GM10248 (cell line): ENCODE measurements around the gene OVOL1.
A peak's percentile ranks its signal among the peaks of the same experiment; 100 is the strongest.

ENCODE experiments used
- CTCF ChIA-PET: fragments of 300-600 bp; sonication (Branson Sonifier 250); formaldehyde crosslinking; extraction: SDS; loops from one replicate; lab custom pipeline; 2021; ENCODE audit warnings: antibody characterized with exemption; lab: Yijun Ruan, JAX
- POLR2A ChIA-PET: fragments of 350-650 bp; sonication (Branson Sonifier 250); formaldehyde crosslinking; extraction: SDS; loops from one replicate; lab custom pipeline; 2020; ENCODE audit warnings: antibody characterized with exemption; lab: Yijun Ruan, JAX
- DNase-seq: peaks from one replicate; pipeline ENCODE4 v3.0.0; 2012; ENCODE audit errors: extremely low spot score
- CTCF ChIP-seq: IDR thresholded peaks from 2 replicates; pipeline ENCODE4 v1.5.1; 2012; ENCODE audit warnings: mild to moderate bottlenecking, low read depth; ENCODE audit errors: extremely low read depth, missing control alignments, control extremely low read depth

OVOL1 gene

GRCh38 chr11:65779919-65780769, 6.7 kb upstream of the OVOL1 start:
- ChIA-PET POLR2A (interaction anchor here (0.5 to 0.9 kb wide), 2 partner anchors 10 to 23 kb away, joined by 3 to 4 read pairs; no protein-coding TSS in a partner anchor), CTCF (interaction anchor here (0.6 to 11.1 kb wide), 68 partner anchors 10 to 274 kb away, joined by 3 to 145 read pairs (median 6); partner anchors contain the start of genes CCDC85B, CFL1, FAM89B and FIBP)
- TF ChIP-seq CTCF, result peak; percentile 99
- peak; percentile 92 for DNase-seq

GRCh38 chr11:65780770-65781151, 6.1 kb upstream of the OVOL1 start, which contains the start of gene AP5B1:
TSS of gene AP5B1 (minus strand) at chr11:65780976. CDS start at chr11:65780591, 385 bp downstream.
- peak; percentile 90 for DNase-seq
- ChIA-PET CTCF (interaction anchor here (0.6 to 11.1 kb wide), 42 partner anchors 10 to 273 kb away, joined by 3 to 145 read pairs (median 8); partner anchors contain the start of genes CCDC85B, CFL1, FIBP and KAT5), POLR2A (no interaction called here)
- peak; percentile 21 for TF ChIP-seq CTCF

- DNase-seq, result no peak
- ChIA-PET CTCF (interaction anchor here (1.0 to 11.1 kb wide), 23 partner anchors 10 to 217 kb away, joined by 3 to 145 read pairs (median 11); partner anchors contain the start of genes CCDC85B, CFL1, FIBP and KAT5), POLR2A (no interaction called here)
- TF ChIP-seq CTCF, result peak; percentile 56
Observed at GRCh38 chr11:65781152-65781961, 5.5 kb upstream of the OVOL1 start.

GRCh38 chr11:65781962-65782815, 4.7 kb upstream of the OVOL1 start:
- DNase-seq, result no peak
- no peak for TF ChIP-seq CTCF
- ChIA-PET POLR2A (interaction anchor here (1.2 kb wide), 1 partner anchor 71 kb away, joined by 3 read pairs; no protein-coding TSS in a partner anchor), CTCF (interaction anchor here (0.9 to 11.1 kb wide), 8 partner anchors 9 to 39 kb away, joined by 3 to 145 read pairs (median 4); no protein-coding TSS in a partner anchor)

- no peak for TF ChIP-seq CTCF
- POLR2A ChIA-PET, result interaction anchor here (1.2 kb wide), 1 partner anchor 70 kb away, joined by 3 read pairs; no protein-coding TSS in a partner anchor
- DNase-seq, result no peak
- CTCF ChIA-PET, result interaction anchor here (0.9 to 11.1 kb wide), 7 partner anchors 10 to 39 kb away, joined by 3 to 145 read pairs (median 3); no protein-coding TSS in a partner anchor
Observed at GRCh38 chr11:65782816-65783228, 4.0 kb upstream of the OVOL1 start.
